Measurements from ENCODE around the gene XPR1.
"Not testable (repeated sequence)": the region's sequence is repeated elsewhere in the genome, so short reads cannot be mapped to it uniquely, and the experiment has no call there.

Gene XPR1

DNA sequence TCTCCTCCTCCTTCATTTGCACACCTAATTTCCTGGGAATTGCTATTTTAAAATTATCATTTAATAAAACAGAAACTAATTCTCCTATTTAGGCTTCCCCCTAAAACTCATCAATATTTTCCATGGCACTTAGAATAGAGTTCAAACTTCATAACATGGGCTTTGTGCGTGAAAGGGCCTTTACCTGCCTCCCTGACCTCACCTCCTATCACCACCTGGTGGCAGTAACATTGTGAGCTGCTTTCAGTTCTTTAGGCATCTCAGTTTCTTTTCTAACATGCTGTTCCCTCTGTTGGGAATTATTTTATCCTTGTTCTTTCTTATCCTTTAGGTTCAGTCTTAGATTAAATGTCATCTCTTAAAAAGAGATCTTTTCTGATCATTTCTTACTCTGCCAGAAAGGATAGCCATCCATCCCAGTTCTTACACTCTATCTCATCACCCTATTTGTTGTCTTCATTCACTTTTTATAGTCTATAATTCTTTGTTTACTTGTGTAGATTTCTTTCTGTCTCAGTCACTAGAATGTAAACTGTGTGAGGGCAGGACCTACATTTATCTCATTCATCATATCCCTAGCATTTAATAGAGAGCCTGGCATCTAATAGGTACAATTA lies 147.1 kb downstream of the XPR1 start:
- Histone ChIP-seq H3K4me1 (ENCODE audit: control insufficient read depth, insufficient read depth, low read length) (peaks cover 7% of the 10 kb centered on the region), H3K4me3 (ENCODE audit: low read length) (no peak overlapping the region), H3K27me3 (ENCODE audit: control insufficient read depth, insufficient read depth, low read length) (no peaks in the 10 kb centered on the region), H3K36me3 (ENCODE audit: control insufficient read depth, insufficient read depth, low read length) (no peaks in the 10 kb centered on the region), H3K9me3 (ENCODE audit: control insufficient read depth, low read length) (no peaks in the 10 kb centered on the region), H3K9ac (ENCODE audit: low read length) (no peak overlapping the region)

DNA sequence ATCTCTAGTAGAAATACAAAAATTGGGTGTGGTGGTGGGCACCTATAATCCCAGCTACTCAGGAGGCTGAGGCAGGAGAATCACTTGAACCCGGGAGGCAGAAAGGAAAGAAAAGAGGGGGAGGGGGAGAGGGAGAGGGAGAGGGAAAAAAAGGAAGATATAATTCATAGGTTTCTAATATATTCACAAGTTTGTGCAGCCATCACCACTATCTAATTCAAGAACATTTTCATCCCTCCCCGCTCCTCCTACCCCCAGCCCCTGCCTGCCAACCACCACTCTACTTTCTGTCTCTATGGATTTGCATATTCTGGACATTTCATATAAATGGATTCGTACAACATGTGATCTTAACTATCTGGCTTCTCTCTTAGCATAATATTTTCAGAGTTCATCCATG lies 147.8 kb downstream of the XPR1 start:
- Histone ChIP-seq H3K36me3 (ENCODE audit: control insufficient read depth, insufficient read depth, low read length) (no peaks in the 10 kb centered on the region), H3K27me3 (ENCODE audit: control insufficient read depth, insufficient read depth, low read length) (no peaks in the 10 kb centered on the region), H3K4me1 (ENCODE audit: control insufficient read depth, insufficient read depth, low read length) (peaks cover 7% of the 10 kb centered on the region)

DNA sequence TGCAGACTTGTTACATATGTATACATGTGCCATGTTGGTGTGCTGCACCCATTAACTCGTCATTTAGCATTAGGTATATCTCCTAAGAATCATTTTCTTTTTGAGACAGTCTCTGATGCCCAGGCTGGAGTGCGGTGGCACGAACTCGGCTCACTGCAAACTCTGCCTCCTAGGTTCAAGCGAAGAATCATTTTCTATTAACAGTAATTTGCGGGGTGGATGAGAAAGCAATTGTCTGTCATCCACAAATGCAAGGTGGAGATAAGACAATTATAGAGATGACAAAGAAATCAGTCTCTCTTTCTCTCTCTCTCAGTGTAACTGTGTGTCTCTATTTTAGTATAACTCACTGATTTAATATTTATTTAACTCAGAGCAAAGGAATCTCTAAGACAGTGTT lies 149.9 kb downstream of the XPR1 start:
- Histone ChIP-seq H3K4me1 (ENCODE audit: control insufficient read depth, insufficient read depth, low read length) (peaks cover 12% of the 10 kb centered on the region), H3K9me3 (ENCODE audit: control insufficient read depth, low read length) (no peaks in the 10 kb centered on the region), H3K4me3 (ENCODE audit: low read length) (no peak overlapping the region), H3K9ac (ENCODE audit: low read length) (no peak overlapping the region), H3K27me3 (ENCODE audit: control insufficient read depth, insufficient read depth, low read length) (no peaks in the 10 kb centered on the region), H3K36me3 (ENCODE audit: control insufficient read depth, insufficient read depth, low read length) (no peaks in the 10 kb centered on the region)

More for the DNA sequence above, 147.8 kb downstream of the XPR1 start:
- Histone ChIP-seq H3K9me3 (ENCODE audit: control insufficient read depth, low read length) (no peaks in the 10 kb centered on the region), H3K9ac (ENCODE audit: low read length) (no peak overlapping the region), H3K4me3 (ENCODE audit: low read length) (no peak overlapping the region)

- Histone ChIP-seq H3K9ac (ENCODE audit: low read length) (no peak overlapping the region), H3K4me3 (ENCODE audit: low read length) (no peak overlapping the region), H3K9me3 (ENCODE audit: control insufficient read depth, low read length) (no peaks in the 10 kb centered on the region), H3K27me3 (ENCODE audit: control insufficient read depth, insufficient read depth, low read length) (no peaks in the 10 kb centered on the region), H3K36me3 (ENCODE audit: control insufficient read depth, insufficient read depth, low read length) (no peaks in the 10 kb centered on the region), H3K4me1 (ENCODE audit: control insufficient read depth, insufficient read depth, low read length) (peaks cover 5% of the 10 kb centered on the region)
Observed at GRCh38 chr1:180785291-180785690, 153.5 kb downstream of the XPR1 start.

- Histone ChIP-seq H3K4me1 (ENCODE audit: control insufficient read depth, insufficient read depth, low read length) (peaks cover 5% of the 10 kb centered on the region), H3K9me3 (ENCODE audit: control insufficient read depth, low read length) (no peaks in the 10 kb centered on the region), H3K9ac (ENCODE audit: low read length) (no peak overlapping the region), H3K4me3 (ENCODE audit: low read length) (no peak overlapping the region), H3K36me3 (ENCODE audit: control insufficient read depth, insufficient read depth, low read length) (no peaks in the 10 kb centered on the region), H3K27me3 (ENCODE audit: control insufficient read depth, insufficient read depth, low read length) (no peaks in the 10 kb centered on the region)
Observed at GRCh38 chr1:180785887-180786286, 154.1 kb downstream of the XPR1 start.

- Histone ChIP-seq H3K9ac (ENCODE audit: low read length) (no peak overlapping the region), H3K27me3 (ENCODE audit: control insufficient read depth, insufficient read depth, low read length) (no peaks in the 10 kb centered on the region), H3K36me3 (ENCODE audit: control insufficient read depth, insufficient read depth, low read length) (no peaks in the 10 kb centered on the region), H3K4me1 (ENCODE audit: control insufficient read depth, insufficient read depth, low read length) (peaks cover 5% of the 10 kb centered on the region), H3K9me3 (ENCODE audit: control insufficient read depth, low read length) (no peaks in the 10 kb centered on the region), H3K4me3 (ENCODE audit: low read length) (no peak overlapping the region)
Observed at GRCh38 chr1:180786624-180787023, 154.8 kb downstream of the XPR1 start.

GRCh38 chr1:180787628-180788307 lies 155.9 kb downstream of the XPR1 start:
- no peak overlapping the region for H3K9ac ChIP-seq (ENCODE audit: low read length)
- no peaks in the 10 kb centered on the region for H3K36me3 ChIP-seq (ENCODE audit: control insufficient read depth, insufficient read depth, low read length)
- H3K9me3 ChIP-seq (ENCODE audit: control insufficient read depth, low read length): no peaks in the 10 kb centered on the region
- peaks cover 5% of the 10 kb centered on the region for H3K4me1 ChIP-seq (ENCODE audit: control insufficient read depth, insufficient read depth, low read length)
- no peaks in the 10 kb centered on the region for H3K27me3 ChIP-seq (ENCODE audit: control insufficient read depth, insufficient read depth, low read length)
- no peak overlapping the region for H3K4me3 ChIP-seq (ENCODE audit: low read length)

GRCh38 chr1:180789460-180789859 lies 157.6 kb downstream of the XPR1 start:
- Histone ChIP-seq H3K9ac (ENCODE audit: low read length) (no peak overlapping the region), H3K36me3 (ENCODE audit: control insufficient read depth, insufficient read depth, low read length) (no peaks in the 10 kb centered on the region), H3K4me3 (ENCODE audit: low read length) (no peak overlapping the region), H3K27me3 (ENCODE audit: control insufficient read depth, insufficient read depth, low read length) (no peaks in the 10 kb centered on the region), H3K4me1 (ENCODE audit: control insufficient read depth, insufficient read depth, low read length) (peaks cover 5% of the 10 kb centered on the region), H3K9me3 (ENCODE audit: control insufficient read depth, low read length) (no peaks in the 10 kb centered on the region)

- not testable (repeated sequence) for H3K4me1 ChIP-seq (ENCODE audit: control insufficient read depth, insufficient read depth, low read length); H3K9me3 ChIP-seq (ENCODE audit: control insufficient read depth, low read length); H3K36me3 ChIP-seq (ENCODE audit: control insufficient read depth, insufficient read depth, low read length); H3K9ac ChIP-seq (ENCODE audit: low read length); H3K4me3 ChIP-seq (ENCODE audit: low read length); H3K27me3 ChIP-seq (ENCODE audit: control insufficient read depth, insufficient read depth, low read length)
Observed at GRCh38 chr1:180791152-180791551, 159.3 kb downstream of the XPR1 start.

- H3K27me3 ChIP-seq (ENCODE audit: control insufficient read depth, insufficient read depth, low read length): no peaks in the 10 kb centered on the region
- no peak overlapping the region for H3K4me3 ChIP-seq (ENCODE audit: low read length)
- no peaks in the 10 kb centered on the region for H3K9me3 ChIP-seq (ENCODE audit: control insufficient read depth, low read length)
- H3K9ac ChIP-seq (ENCODE audit: low read length): no peak overlapping the region
- H3K4me1 ChIP-seq (ENCODE audit: control insufficient read depth, insufficient read depth, low read length): no peaks in the 10 kb centered on the region
- H3K36me3 ChIP-seq (ENCODE audit: control insufficient read depth, insufficient read depth, low read length): no peaks in the 10 kb centered on the region
Observed at GRCh38 chr1:180791806-180792205, 160.0 kb downstream of the XPR1 start.

- Histone ChIP-seq H3K27me3 (ENCODE audit: control insufficient read depth, insufficient read depth, low read length) (no peaks in the 10 kb centered on the region), H3K9ac (ENCODE audit: low read length) (no peak overlapping the region), H3K4me3 (ENCODE audit: low read length) (no peak overlapping the region), H3K9me3 (ENCODE audit: control insufficient read depth, low read length) (no peaks in the 10 kb centered on the region), H3K4me1 (ENCODE audit: control insufficient read depth, insufficient read depth, low read length) (no peaks in the 10 kb centered on the region), H3K36me3 (ENCODE audit: control insufficient read depth, insufficient read depth, low read length) (no peaks in the 10 kb centered on the region)
Observed at GRCh38 chr1:180793451-180793850, 161.6 kb downstream of the XPR1 start.

DNA sequence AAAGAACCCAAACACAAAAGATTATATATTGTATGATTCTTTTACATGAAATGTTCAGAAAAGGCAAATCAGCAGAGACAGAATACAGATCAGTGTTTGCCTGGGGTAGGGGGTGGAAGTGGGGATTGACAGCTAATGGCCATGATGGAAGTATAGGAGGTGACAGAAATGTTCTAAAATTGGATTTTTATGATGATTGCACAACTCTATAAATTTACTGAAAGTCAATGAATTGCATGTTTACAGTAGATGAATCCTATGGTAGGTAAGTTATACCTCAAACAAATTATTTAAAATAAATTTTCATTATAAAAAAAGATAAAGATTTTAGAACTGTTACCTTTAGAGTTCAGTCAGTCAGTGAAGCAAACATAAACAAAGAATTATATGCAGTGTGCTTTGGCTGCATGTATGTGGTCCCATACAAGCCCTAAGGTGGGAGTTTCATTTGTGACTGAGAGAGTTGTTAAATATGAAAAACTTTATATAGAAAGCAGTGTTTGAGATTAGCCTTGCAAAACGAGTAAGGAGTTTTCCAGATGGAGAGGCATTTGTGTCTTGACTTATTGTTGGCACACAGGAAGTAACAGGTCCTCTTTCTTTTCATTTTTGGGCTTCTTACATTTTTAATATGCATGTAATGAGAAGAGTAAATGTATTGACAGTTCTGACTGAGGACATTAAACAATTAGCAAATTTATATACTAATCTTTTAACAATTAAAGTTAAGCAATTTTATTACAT lies 165.2 kb downstream of the XPR1 start:
- H3K4me1 ChIP-seq (ENCODE audit: control insufficient read depth, insufficient read depth, low read length): no peaks in the 10 kb centered on the region
- no peak overlapping the region for H3K9ac ChIP-seq (ENCODE audit: low read length)
- no peaks in the 10 kb centered on the region for H3K36me3 ChIP-seq (ENCODE audit: control insufficient read depth, insufficient read depth, low read length)
- H3K27me3 ChIP-seq (ENCODE audit: control insufficient read depth, insufficient read depth, low read length): no peaks in the 10 kb centered on the region
- H3K4me3 ChIP-seq (ENCODE audit: low read length): no peak overlapping the region
- H3K9me3 ChIP-seq (ENCODE audit: control insufficient read depth, low read length): no peaks in the 10 kb centered on the region

All from mucosa of stomach (tissue), 1 donor.